ENCODE measurements around the gene AMBRA1.

- no peak for TF ChIP-seq CTCF (IDR thresholded peaks at IDR 0.05)
- TF ChIP-seq POLR2A (IDR thresholded peaks at IDR 0.05), result no peak
These were observed 22.8 kb upstream of the AMBRA1 start for GRCh38 chr11:46616551-46617133.
